B cell (primary cell): ENCODE measurements around the gene KIF26B. TPM values are rescaled to one million over a fixed set of nuclear protein-coding genes. Genes with fewer than 3 reads are reported as not detected.

Experiments
- ATAC-seq: fragments of 200-7000 bp; cut with Tn5 transposase; one replicate; pipeline ENCODE4 v1.10.0; 2021; ENCODE audit warnings: low read depth, mild to moderate bottlenecking, moderate number of reproducible peaks, moderate library complexity
- CTCF ChIA-PET: fragments of 350-600 bp; sonication (Branson Sonifier 250); formaldehyde crosslinking; loops from one replicate; lab custom pipeline; 2021; ENCODE audit warnings: antibody characterized with exemption, inconsistent platforms; lab: Charles Lee
- POLR2A ChIA-PET: fragments of 350-600 bp; sonication (Branson Sonifier 250); formaldehyde crosslinking; loops from one replicate; lab custom pipeline; 2021; ENCODE audit warnings: antibody characterized with exemption; lab: Charles Lee
- DNase-seq: peaks from one replicate; pipeline ENCODE4 v3.0.0; 2013
- H2AFZ ChIP-seq: 2 replicates; pipeline ENCODE4 v1.6.1; 2012; ENCODE audit warnings: mild to moderate bottlenecking, low read depth, low read length; ENCODE audit not compliant: insufficient read depth, poor library complexity, severe bottlenecking
- H3K27ac ChIP-seq, 2 donors: 1 replicate in 1 of 2; 2 replicates in 1 of 2; pipeline ENCODE4 v1.5.1; 2012 to 2013; ENCODE audit warnings: low read length in 2 of 2, mild to moderate bottlenecking in 2 of 2, moderate library complexity in 1 of 2
- H3K27me3 ChIP-seq, 4 experiments: fragments of 200-600 bp in 1 of 4; sonication (generic) in 1 of 4; replicated peaks in 1 of 4; 1 replicate in 2 of 4; 2 replicates in 2 of 4; pipeline versions ENCODE4 v1.6.1 to v1.7.0; 2013 to 2016; ENCODE audit warnings: low read length in 3 of 4, mild to moderate bottlenecking in 2 of 4, mixed read lengths in 1 of 4, moderate library complexity in 1 of 4; ENCODE audit not compliant: insufficient read depth in 4 of 4, control insufficient read depth in 3 of 4; ENCODE audit errors: control extremely low read depth in 1 of 4
- H3K36me3 ChIP-seq, 2 experiments: replicated peaks in 1 of 2; 1 replicate in 1 of 2; 2 replicates in 1 of 2; pipeline versions ENCODE4 v1.6.1 to v1.7.1; 2013; ENCODE audit warnings: low read length in 1 of 2; ENCODE audit not compliant: insufficient read depth in 2 of 2, control insufficient read depth in 1 of 2; ENCODE audit errors: control extremely low read depth in 1 of 2, extremely low read depth in 1 of 2
- H3K4me1 ChIP-seq, 2 donors: fragments of 200-600 bp in 1 of 2; sonication (generic) in 1 of 2; 1 replicate in 1 of 2; 2 replicates in 1 of 2; pipeline versions ENCODE4 v1.5.1 to v1.6.1; 2013 to 2017; ENCODE audit warnings: low read length in 2 of 2; ENCODE audit not compliant: control insufficient read depth in 2 of 2, insufficient read depth in 2 of 2
- H3K4me2 ChIP-seq: replicated peaks from 2 replicates; pipeline ENCODE3; 2012; ENCODE audit warnings: mild to moderate bottlenecking, low read depth, low read length; ENCODE audit not compliant: poor library complexity, severe bottlenecking
- H3K4me3 ChIP-seq, 5 experiments: fragments of 200-600 bp in 1 of 5; sonication (generic) in 1 of 5; 1 replicate in 3 of 5; 2 replicates in 2 of 5; pipeline versions ENCODE4 v1.5.1 to v1.7.0; 2011 to 2016; ENCODE audit warnings: low read length in 4 of 5, mild to moderate bottlenecking in 4 of 5, low read depth in 2 of 5, control low read depth in 1 of 5, moderate library complexity in 1 of 5; ENCODE audit not compliant: insufficient read depth in 1 of 5; ENCODE audit errors: control extremely low read depth in 1 of 5, extremely low read depth in 1 of 5
- H3K79me2 ChIP-seq: fragments of 200-600 bp; sonication (generic); one replicate; pipeline ENCODE4 v1.6.0; 2016; ENCODE audit warnings: low read length; ENCODE audit not compliant: control insufficient read depth, insufficient read depth
- H3K9ac ChIP-seq: fragments of 200-600 bp; sonication (generic); 2 replicates; pipeline ENCODE4 v1.6.1; 2017; ENCODE audit warnings: mild to moderate bottlenecking, low read length, moderate library complexity
- H3K9me3 ChIP-seq, 3 donors: one replicate each; pipeline versions ENCODE4 v1.6.1 to v1.7.1; 2013; ENCODE audit warnings: low read length in 2 of 3; ENCODE audit not compliant: control insufficient read depth in 2 of 3, insufficient read depth in 1 of 3; ENCODE audit errors: control extremely low read depth in 1 of 3
- H4K20me1 ChIP-seq: 2 replicates; pipeline ENCODE4 v1.6.0; 2012; ENCODE audit warnings: mild to moderate bottlenecking, low read length; ENCODE audit not compliant: insufficient read depth, control insufficient read depth, poor library complexity, severe bottlenecking
- H3K27ac Mint-ChIP-seq: one replicate; pipeline ENCODE4 v1.8.0; 2021; ENCODE audit warnings: mixed read lengths
- H3K27me3 Mint-ChIP-seq: one replicate; pipeline ENCODE4 v1.8.0; 2021; ENCODE audit warnings: mixed read lengths
- H3K4me1 Mint-ChIP-seq: one replicate; pipeline ENCODE4 v1.8.0; 2021; ENCODE audit warnings: mixed read lengths
- H3K4me3 Mint-ChIP-seq: one replicate; pipeline ENCODE4 v1.8.0; 2021; ENCODE audit warnings: mixed read lengths
- H3K9me3 Mint-ChIP-seq: one replicate; pipeline ENCODE4 v1.8.0; 2022; ENCODE audit warnings: mixed read lengths; ENCODE audit not compliant: insufficient read depth
- EZH2 ChIP-seq: IDR thresholded peaks from 2 replicates; pipeline ENCODE4 v1.6.1; 2012; ENCODE audit warnings: borderline replicate concordance, low read depth, mild to moderate bottlenecking, moderate library complexity, low read length; ENCODE audit not compliant: insufficient read depth, poor library complexity, severe bottlenecking
- WGBS: methylation state at CpG from one replicate; pipeline ENCODE4 v1.1.5; 2013; ENCODE audit warnings: missing lambda C conversion rate; ENCODE audit not compliant: insufficient coverage; 5-methylcytosine and 5-hydroxymethylcytosine counted together
- intact Hi-C: fragments of 100-400 bp; cut with micrococcal nuclease; formaldehyde crosslinking; loops from one replicate; pipeline ENCODE4 v1.10.0; 2022
- polyA plus RNA-seq: library from polyadenylated mRNA; depleted of rRNA; stranded (reverse); fragments of >200 nt; gene quantifications from 2 replicates; pipeline ENCODE4 v1.2.3, GENCODE V29; 2012
- total RNA-seq, 2 donors: library from RNA; stranded (reverse); fragments of 120-200 nt in 1 of 2; gene quantifications; 1 replicate in 1 of 2; 2 replicates in 1 of 2; pipeline versions ENCODE4 v1.2.3 to v1.2.4, GENCODE V29; 2013 to 2022
- TF ChIP-seq, protein P1 (sequence below): fragments of 200-600 bp; IDR thresholded peaks from one replicate; pipeline ENCODE4 v1.8.0; 2022; ENCODE audit warnings: antibody characterized with exemption, mild to moderate bottlenecking

Gene KIF26B
- total and polyA plus RNA-seq, 2 donors (not counting 1 experiment from before 2014, with no cell fraction given), result 0.62 TPM; not detected in 1

DNA sequence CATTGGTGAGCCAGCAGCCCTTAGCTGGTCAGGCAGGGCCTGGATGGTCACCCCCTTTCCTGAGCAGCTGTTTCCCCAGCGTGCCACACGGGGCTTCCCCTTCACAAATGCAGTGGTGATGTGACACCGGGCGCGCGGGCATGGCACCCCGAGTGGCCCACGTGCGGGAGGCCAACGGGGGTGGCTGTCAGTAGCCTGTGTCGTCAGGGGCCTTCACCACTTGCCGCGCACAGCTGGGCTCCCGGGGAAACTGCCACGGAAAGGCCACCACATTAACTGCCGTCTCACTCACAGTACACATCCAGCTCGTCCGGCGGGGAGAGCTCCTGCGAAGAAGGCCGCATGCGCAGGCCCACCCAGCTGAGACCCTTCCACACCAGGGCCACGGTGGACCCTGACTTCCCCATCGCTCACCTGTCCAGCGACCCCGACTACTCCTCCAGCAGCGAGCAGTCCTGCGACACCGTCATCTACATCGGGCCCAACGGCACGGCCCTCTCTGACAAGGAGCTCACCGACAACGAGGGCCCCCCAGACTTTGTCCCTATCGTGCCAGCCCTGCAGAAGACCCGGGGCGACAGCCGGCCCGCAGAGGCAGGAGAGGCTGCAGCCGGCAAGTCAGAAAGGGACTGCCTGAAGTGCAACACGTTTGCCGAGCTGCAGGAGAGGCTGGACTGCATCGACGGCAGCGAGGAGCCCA, 530.5 kb downstream of the KIF26B start:
- H3K4me1 ChIP-seq, result peaks cover 13 to 18% of the 10 kb centered on the region in 2 donors
- CTCF ChIA-PET, result no interaction called here
- peaks cover 9% of the 10 kb centered on the region for H3K27me3 Mint-ChIP-seq
- intact Hi-C loops, result no loop called here
- H3K4me3 Mint-ChIP-seq, result no peak overlapping the region
- no peaks in the 10 kb centered on the region for H3K79me2 ChIP-seq
- H3K27me3 ChIP-seq, result peaks cover 0 to 2% (median under 1%) of the 10 kb centered on the region in 4 experiments
- H3K4me1 Mint-ChIP-seq, result peaks cover 14% of the 10 kb centered on the region
- no peak overlapping the region for H3K4me2 ChIP-seq
- WGBS, result 94% methylated on average over 44 of the region's 45 CpGs
- no peak for DNase-seq
- no peak for ATAC-seq
- no peak overlapping the region for H2AFZ ChIP-seq
- no peaks in the 10 kb centered on the region for H3K36me3 ChIP-seq
- H3K4me3 ChIP-seq, result no peak overlapping the region
- no peaks in the 10 kb centered on the region for H3K9me3 Mint-ChIP-seq
- H3K9me3 ChIP-seq, result peaks cover 0 to 9% (median 0%) of the 10 kb centered on the region in 3 donors
- no peaks in the 10 kb centered on the region for H4K20me1 ChIP-seq
- H3K27ac ChIP-seq, result no peak overlapping the region
- H3K27ac Mint-ChIP-seq, result no peak overlapping the region
- no peak overlapping the region for H3K9ac ChIP-seq
- POLR2A ChIA-PET, result no interaction called here
- no peak for TF ChIP-seq EZH2
- TF ChIP-seq, protein P1, sequence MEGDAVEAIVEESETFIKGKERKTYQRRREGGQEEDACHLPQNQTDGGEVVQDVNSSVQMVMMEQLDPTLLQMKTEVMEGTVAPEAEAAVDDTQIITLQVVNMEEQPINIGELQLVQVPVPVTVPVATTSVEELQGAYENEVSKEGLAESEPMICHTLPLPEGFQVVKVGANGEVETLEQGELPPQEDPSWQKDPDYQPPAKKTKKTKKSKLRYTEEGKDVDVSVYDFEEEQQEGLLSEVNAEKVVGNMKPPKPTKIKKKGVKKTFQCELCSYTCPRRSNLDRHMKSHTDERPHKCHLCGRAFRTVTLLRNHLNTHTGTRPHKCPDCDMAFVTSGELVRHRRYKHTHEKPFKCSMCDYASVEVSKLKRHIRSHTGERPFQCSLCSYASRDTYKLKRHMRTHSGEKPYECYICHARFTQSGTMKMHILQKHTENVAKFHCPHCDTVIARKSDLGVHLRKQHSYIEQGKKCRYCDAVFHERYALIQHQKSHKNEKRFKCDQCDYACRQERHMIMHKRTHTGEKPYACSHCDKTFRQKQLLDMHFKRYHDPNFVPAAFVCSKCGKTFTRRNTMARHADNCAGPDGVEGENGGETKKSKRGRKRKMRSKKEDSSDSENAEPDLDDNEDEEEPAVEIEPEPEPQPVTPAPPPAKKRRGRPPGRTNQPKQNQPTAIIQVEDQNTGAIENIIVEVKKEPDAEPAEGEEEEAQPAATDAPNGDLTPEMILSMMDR, result no peak

DNA sequence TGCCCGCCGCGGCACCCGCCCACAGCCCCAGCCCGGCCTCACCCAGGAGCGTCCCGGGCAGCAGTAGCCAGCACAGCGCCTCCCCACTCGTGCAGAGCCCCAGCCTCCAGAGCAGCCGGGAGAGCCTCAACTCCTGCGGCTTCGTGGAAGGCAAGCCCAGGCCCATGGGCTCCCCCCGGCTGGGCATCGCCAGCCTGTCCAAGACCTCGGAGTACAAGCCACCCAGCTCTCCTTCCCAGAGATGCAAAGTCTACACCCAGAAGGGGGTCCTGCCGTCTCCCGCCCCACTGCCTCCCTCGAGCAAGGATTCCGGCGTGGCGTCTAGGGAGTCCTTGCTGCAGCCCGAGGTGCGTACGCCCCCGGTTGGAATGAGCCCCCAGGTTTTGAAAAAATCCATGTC, 531.2 kb downstream of the KIF26B start:
- no peaks in the 10 kb centered on the region for H3K36me3 ChIP-seq
- ChIA-PET POLR2A (no interaction called here), CTCF (no interaction called here)
- Mint-ChIP-seq H3K27me3 (peaks cover 9% of the 10 kb centered on the region), H3K4me1 (peaks cover 7% of the 10 kb centered on the region), H3K4me3 (no peak overlapping the region), H3K9me3 (no peaks in the 10 kb centered on the region), H3K27ac (no peak overlapping the region)
- H2AFZ ChIP-seq, result no peak overlapping the region
- H3K9ac ChIP-seq, result no peak overlapping the region
- intact Hi-C loops, result no loop called here
- H3K4me1 ChIP-seq, result peaks cover 6 to 10% of the 10 kb centered on the region in 2 donors
- ATAC-seq (no peak), DNase-seq (no peak)
- WGBS, result 96% methylated on average over 25 of the region's 25 CpGs
- H3K4me3 ChIP-seq, result no peak overlapping the region
- peaks cover 0 to 2% (median under 1%) of the 10 kb centered on the region in 4 experiments for H3K27me3 ChIP-seq
- no peaks in the 10 kb centered on the region for H4K20me1 ChIP-seq
- H3K79me2 ChIP-seq, result no peaks in the 10 kb centered on the region
- H3K27ac ChIP-seq, result no peak overlapping the region
- H3K9me3 ChIP-seq, result peaks cover 0 to 5% (median 0%) of the 10 kb centered on the region in 3 donors
- no peak overlapping the region for H3K4me2 ChIP-seq
- TF ChIP-seq, protein P1, result no peak
- TF ChIP-seq EZH2, result no peak
